Gastrocnemius medialis (tissue), 4 donors: ENCODE results near the gene OTUD7B. TPM values are rescaled to one million over a fixed set of nuclear protein-coding genes. Genes with fewer than 3 reads are reported as not detected.
A peak's percentile ranks its signal among the peaks of the same experiment; 100 is the strongest.

Source experiments
- ATAC-seq, 2 donors: fragments of 150-250 bp; one replicate each; pipeline ENCODE4 v1.9.1; 2016
- DNase-seq, 2 donors: peaks; one replicate each; pipeline ENCODE4 v3.0.0-alpha.2; 2019
- H3K27ac ChIP-seq, 4 donors: fragments of 200-600 bp; sonication (generic); 1 replicate in 1 of 4; 2 replicates in 3 of 4; pipeline ENCODE4 v1.5.1; 2016 to 2018; ENCODE audit warnings: mild to moderate bottlenecking in 2 of 4, moderate library complexity in 1 of 4
- H3K27me3 ChIP-seq, 3 donors: fragments of 200-600 bp; sonication (generic) in 2 of 3; 1 replicate in 1 of 3; 2 replicates in 2 of 3; pipeline versions ENCODE4 v1.5.1 to v1.6.0; 2016 to 2019; ENCODE audit warnings: mild to moderate bottlenecking in 1 of 3, moderate library complexity in 1 of 3
- H3K36me3 ChIP-seq, 2 donors: fragments of 200-600 bp; sonication (generic) in 1 of 2; one replicate each; pipeline ENCODE4 v1.5.1; 2017 to 2018
- H3K4me1 ChIP-seq, 2 donors: fragments of 200-600 bp; sonication (generic) in 1 of 2; one replicate each; pipeline ENCODE4 v1.5.1; 2016 to 2017; ENCODE audit warnings: mild to moderate bottlenecking in 2 of 2
- H3K4me3 ChIP-seq, 4 donors: fragments of 200-600 bp; sonication (generic) in 3 of 4; 1 replicate in 1 of 4; 2 replicates in 3 of 4; pipeline ENCODE4 v1.5.1; 2016 to 2019; ENCODE audit warnings: mild to moderate bottlenecking in 2 of 4
- H3K9me3 ChIP-seq, 3 donors: fragments of 200-600 bp; sonication (generic) in 2 of 3; 1 replicate in 1 of 3; 2 replicates in 2 of 3; pipeline ENCODE4 v1.5.1; 2016 to 2019
- CTCF ChIP-seq, 5 experiments: fragments of 450-650 bp in 3 of 5; fragments of 200-600 bp in 2 of 5; sonication (generic) in 2 of 5; IDR thresholded peaks in 4 of 5; conservative IDR thresholded peaks in 1 of 5; 1 replicate in 4 of 5; 2 replicates in 1 of 5; pipeline ENCODE4 v1.5.1; 2016 to 2019; ENCODE audit warnings: antibody characterized with exemption in 5 of 5, mild to moderate bottlenecking in 3 of 5, moderate library complexity in 3 of 5
- POLR2A ChIP-seq, 2 donors: fragments of 450-650 bp; IDR thresholded peaks; one replicate each; pipeline ENCODE4 v1.6.1; 2017; ENCODE audit warnings: antibody characterized with exemption in 2 of 2, mild to moderate bottlenecking in 2 of 2, moderate library complexity in 2 of 2
- in situ Hi-C, 4 donors: fragments of 200-750 bp; cut with MboI; loops; one replicate each; pipeline versions ENCODE4 v1.15.0 to v1.8.0; 2017; ENCODE audit warnings: low sequenced_read_pairs in 4 of 4
- intact Hi-C: fragments of 100-400 bp; cut with DNase I; formaldehyde crosslinking; loops from one replicate; pipeline ENCODE4 v1.15.1; 2023; ENCODE audit warnings: low total_unique reads
- total RNA-seq, 4 donors: library from RNA; depleted of rRNA; stranded (reverse); fragments of >200 nt; gene quantifications; one replicate each; pipeline versions ENCODE4 v1.1.0 to v1.2.3, GENCODE V29; 2016

Gene OTUD7B
- total RNA-seq, 4 donors from 2014 or later = 27.2 to 51.3 (median 43.6) TPM

DNA sequence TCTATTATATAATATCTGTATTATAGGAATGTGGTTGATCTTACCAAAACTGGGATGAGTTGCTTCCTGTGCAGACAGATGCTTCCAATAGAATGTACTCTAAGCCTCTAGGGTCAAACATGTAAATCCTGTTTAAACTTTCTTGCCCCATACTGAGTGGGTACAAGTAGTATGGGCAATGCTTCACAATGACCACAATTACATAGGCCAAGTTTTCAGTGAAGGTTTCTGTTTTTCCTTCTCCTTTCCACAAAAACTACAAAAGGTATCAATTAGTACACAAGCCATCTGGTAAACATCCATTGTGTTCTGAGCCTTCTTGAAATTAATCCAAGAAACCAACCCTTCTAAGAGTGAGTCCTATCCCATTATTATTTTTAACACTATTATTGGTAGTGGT is 16.8 kb downstream of the OTUD7B start:
- no peak overlapping the region for H3K4me3 ChIP-seq
- DNase-seq (no peak), ATAC-seq (no peak)
- no peaks in the 10 kb centered on the region for H3K27me3 ChIP-seq
- H3K27ac ChIP-seq = no peak overlapping the region
- TF ChIP-seq POLR2A (IDR thresholded peaks at IDR 0.05) (no peak), CTCF (IDR thresholded peaks at IDR 0.05 in 4 of 5, conservative IDR thresholded peaks at IDR 0.05 in 1 of 5) (no peak)
- in situ Hi-C loops = no loop called here
- no peaks in the 10 kb centered on the region for H3K9me3 ChIP-seq
- H3K36me3 ChIP-seq = no peaks in the 10 kb centered on the region
- intact Hi-C loops = no loop called here
- H3K4me1 ChIP-seq = peaks cover 60 to 62% of the 10 kb centered on the region in 2 donors

DNA sequence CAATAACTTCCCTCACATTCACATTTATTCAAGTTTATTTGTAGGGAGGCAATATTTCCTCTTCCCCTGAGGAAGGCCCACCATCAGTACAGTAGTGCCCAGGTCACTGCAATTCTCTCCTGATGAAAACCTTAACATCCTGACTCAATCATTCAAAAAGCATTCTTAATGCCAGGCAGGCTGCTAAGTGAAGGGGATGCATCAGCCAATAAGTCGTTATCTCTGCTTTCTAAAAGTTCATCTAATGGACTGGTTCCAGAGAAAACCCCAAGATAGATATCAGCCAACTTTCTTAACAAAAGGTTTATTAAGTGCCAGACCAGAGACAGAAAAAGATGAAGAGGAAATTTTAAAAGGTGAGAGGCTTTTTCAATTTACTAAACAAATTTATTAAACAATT is 17.3 kb downstream of the OTUD7B start:
- no peak for DNase-seq
- intact Hi-C loops (no loop called here), in situ Hi-C loops (no loop called here)
- peaks cover 60 to 62% of the 10 kb centered on the region in 2 donors for H3K4me1 ChIP-seq
- TF ChIP-seq POLR2A (IDR thresholded peaks at IDR 0.05) (no peak), CTCF (IDR thresholded peaks at IDR 0.05 in 4 of 5, conservative IDR thresholded peaks at IDR 0.05 in 1 of 5) (no peak)
- no peaks in the 10 kb centered on the region for H3K9me3 ChIP-seq
- no peak overlapping the region for H3K4me3 ChIP-seq
- no peak overlapping the region for H3K27ac ChIP-seq
- no peaks in the 10 kb centered on the region for H3K36me3 ChIP-seq
- no peaks in the 10 kb centered on the region for H3K27me3 ChIP-seq
- ATAC-seq = no peak

- Histone ChIP-seq H3K4me3 (no peak overlapping the region), H3K4me1 (peaks cover 45 to 63% of the 10 kb centered on the region in 2 donors), H3K36me3 (no peaks in the 10 kb centered on the region), H3K27me3 (no peaks in the 10 kb centered on the region), H3K27ac (peak overlapping the region in 1 of 4 donors; percentile 44), H3K9me3 (no peaks in the 10 kb centered on the region)
- in situ Hi-C loops = no loop called here
- intact Hi-C loops = no loop called here
- no peak for TF ChIP-seq POLR2A (IDR thresholded peaks at IDR 0.05)
- TF ChIP-seq CTCF (IDR thresholded peaks at IDR 0.05 in 4 of 5, conservative IDR thresholded peaks at IDR 0.05 in 1 of 5) = no peak
- DNase-seq = no peak
- no peak for ATAC-seq
These were observed 23.3 kb downstream of the OTUD7B start for GRCh38 chr1:149987297-149987595.

GRCh38 chr1:149986486-149987296 is 23.8 kb downstream of the OTUD7B start:
- peaks cover 41 to 59% of the 10 kb centered on the region in 2 donors for H3K4me1 ChIP-seq
- no peak for TF ChIP-seq POLR2A (IDR thresholded peaks at IDR 0.05)
- no peak for TF ChIP-seq CTCF (IDR thresholded peaks at IDR 0.05 in 4 of 5, conservative IDR thresholded peaks at IDR 0.05 in 1 of 5)
- in situ Hi-C loops (no loop called here), intact Hi-C loops (no loop called here)
- no peak overlapping the region for H3K4me3 ChIP-seq
- H3K9me3 ChIP-seq = no peaks in the 10 kb centered on the region
- H3K36me3 ChIP-seq = no peaks in the 10 kb centered on the region
- H3K27ac ChIP-seq = peak overlapping the region in 2 of 4 donors; percentile 22 to 44
- DNase-seq (no peak), ATAC-seq (no peak)
- H3K27me3 ChIP-seq = no peaks in the 10 kb centered on the region
